ENCODE data around the gene TMC8.

TMC8 gene

GRCh38 chr17:78124081-78124835 is 6.3 kb upstream of the TMC8 start:
- DNase-seq (ENCODE audit: low read depth): no peak

GRCh38 chr17:78124836-78125137 is 5.8 kb upstream of the TMC8 start:
- DNase-seq (ENCODE audit: low read depth): no peak

GRCh38 chr17:78125138-78125913 is 5.2 kb upstream of the TMC8 start:
- no peak for DNase-seq (ENCODE audit: low read depth)

- no peak for DNase-seq (ENCODE audit: low read depth)
Observed at GRCh38 chr17:78125976-78126894, 4.3 kb upstream of the TMC8 start.

- no peak for DNase-seq (ENCODE audit: low read depth)
Observed at GRCh38 chr17:78126895-78127238, 3.7 kb upstream of the TMC8 start.

- no peak for DNase-seq (ENCODE audit: low read depth)
Observed at GRCh38 chr17:78127239-78127887, 3.2 kb upstream of the TMC8 start.

GRCh38 chr17:78127888-78128550 is 2.6 kb upstream of the TMC8 start:
- no peak for DNase-seq (ENCODE audit: low read depth)

GRCh38 chr17:78128551-78129350 is 1.8 kb upstream of the TMC8 start, which contains the start of gene TMC6:
TSS of gene TMC6 (minus strand) at chr17:78128755. CDS start at chr17:78126832, 1,923 bp downstream.
- no peak for DNase-seq (ENCODE audit: low read depth)

- DNase-seq (ENCODE audit: low read depth): no peak
Observed at GRCh38 chr17:78129351-78130089, 1.1 kb upstream of the TMC8 start.

GRCh38 chr17:78130090-78130436 is 508 bp upstream of the TMC8 start:
- DNase-seq (ENCODE audit: low read depth): no peak

- no peak for DNase-seq (ENCODE audit: low read depth)
Observed at GRCh38 chr17:78131172-78132083, 857 bp downstream of the TMC8 start.

GRCh38 chr17:78132084-78132676 is 1.6 kb downstream of the TMC8 start:
- DNase-seq (ENCODE audit: low read depth): no peak

- no peak for DNase-seq (ENCODE audit: low read depth)
Observed at GRCh38 chr17:78132767-78133178, 2.2 kb downstream of the TMC8 start.

- DNase-seq (ENCODE audit: low read depth): no peak
Observed at GRCh38 chr17:78133179-78133951, 2.8 kb downstream of the TMC8 start.

- DNase-seq (ENCODE audit: low read depth): no peak
Observed at GRCh38 chr17:78133971-78134898, 3.7 kb downstream of the TMC8 start.

GRCh38 chr17:78134899-78135385 is 4.4 kb downstream of the TMC8 start:
- no peak for DNase-seq (ENCODE audit: low read depth)

All from stimulated activated CD8-positive, alpha-beta memory T cell treated with anti-CD3 and anti-CD28 coated beads, Interleukin-15, amount 100 ng/mL, for 24 hours (primary cell).